Skeletal muscle cell (primary cell): ENCODE measurements around the gene ABRAXAS1.
"Not testable (repeated sequence)": the region's sequence is repeated elsewhere in the genome, so short reads cannot be mapped to it uniquely, and the experiment has no call there.

ENCODE experiments used
- DNase-seq: peaks from one replicate; pipeline ENCODE4 v3.0.0-alpha.2; 2010; ENCODE audit warnings: low read depth
- H3K4me3 ChIP-seq: 2 replicates; pipeline ENCODE4 v1.5.1; 2011; ENCODE audit warnings: low read depth, mild to moderate bottlenecking, control low read depth, low read length, moderate library complexity

ABRAXAS1 gene

DNA sequence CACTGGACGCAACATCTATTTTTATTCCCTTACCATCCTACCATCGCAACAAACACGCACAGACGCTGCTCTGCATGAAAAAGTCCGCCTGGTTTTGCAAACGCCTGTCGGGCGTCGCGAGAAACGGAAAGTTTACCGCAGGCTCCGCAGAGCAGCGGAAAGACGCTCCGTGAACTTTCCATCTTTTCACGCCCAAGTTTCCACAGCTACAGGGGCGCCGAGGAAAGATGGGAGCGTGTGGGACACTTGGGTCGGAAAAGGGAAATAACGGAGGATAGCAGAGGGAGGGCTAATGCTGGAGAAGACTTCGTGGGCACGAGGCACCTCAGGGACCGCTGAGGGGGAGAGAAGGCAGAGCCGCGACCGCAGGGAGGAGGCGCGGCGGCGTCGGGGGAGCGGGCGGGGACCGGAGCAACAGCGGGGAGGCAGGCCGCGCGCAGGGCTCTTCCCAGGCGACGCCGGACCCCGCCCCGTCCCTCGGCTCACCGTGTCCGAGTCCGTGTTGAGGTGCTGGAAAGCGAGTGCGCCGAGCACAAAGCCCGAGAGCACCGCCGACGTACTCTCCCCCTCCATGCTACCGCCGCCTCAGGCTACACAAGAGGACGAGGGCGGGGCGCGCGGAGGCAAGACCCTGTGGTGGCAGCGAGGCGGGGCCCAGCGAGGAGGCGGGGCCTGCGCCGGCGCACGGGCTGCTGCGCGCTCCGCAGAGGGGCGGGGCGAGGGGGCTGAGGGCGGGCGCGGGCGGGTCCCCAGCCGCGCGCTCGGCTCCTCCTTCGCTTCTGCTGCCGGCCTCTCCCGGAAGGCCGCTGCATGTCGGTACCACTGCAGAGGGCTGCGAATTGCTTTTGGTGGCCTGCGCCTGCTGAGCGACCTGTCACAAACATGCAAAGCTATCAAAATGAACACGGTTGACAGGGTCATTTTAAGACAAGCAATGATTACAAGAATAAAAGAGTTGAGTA lies at the start of gene ABRAXAS1:
Gene ABRAXAS1 (minus strand): TSS at position 601 of the 962 bp plus-strand sequence. CDS start 28 bp downstream, at position 573.
- H3K4me3 ChIP-seq, result peak within 1 kb of the TSS; percentile 72
- DNase-seq, result peak; percentile 73

GRCh38 chr4:83527671-83528070 lies 42.8 kb upstream of the ABRAXAS1 start:
- DNase-seq, result no peak
- H3K4me3 ChIP-seq, result no peak overlapping the region

DNA sequence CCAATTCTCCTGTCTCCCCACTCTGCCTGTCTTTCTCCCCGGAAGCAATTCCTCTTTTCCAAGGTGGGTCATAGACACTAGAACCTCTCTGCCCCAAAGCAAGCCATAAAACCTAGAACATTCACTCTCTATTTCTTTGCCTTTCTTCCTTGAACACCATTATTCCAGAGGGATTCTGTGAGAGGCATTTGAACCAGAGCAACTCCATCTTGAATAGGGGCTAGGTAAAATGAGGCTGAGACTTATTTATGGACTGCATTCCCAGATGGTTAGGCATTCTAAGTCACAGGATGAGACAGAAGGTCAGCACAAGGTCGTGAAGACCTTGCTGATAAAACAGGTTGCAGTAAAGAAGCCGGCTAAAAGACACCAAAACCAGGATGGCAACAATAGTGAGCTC lies 37.3 kb upstream of the ABRAXAS1 start:
- no peak for DNase-seq
- H3K4me3 ChIP-seq, result no peak overlapping the region

- H3K4me3 ChIP-seq, result no peak overlapping the region
- DNase-seq, result peak; percentile 42
Measured at GRCh38 chr4:83516042-83516772, 31.3 kb upstream of the ABRAXAS1 start.

DNA sequence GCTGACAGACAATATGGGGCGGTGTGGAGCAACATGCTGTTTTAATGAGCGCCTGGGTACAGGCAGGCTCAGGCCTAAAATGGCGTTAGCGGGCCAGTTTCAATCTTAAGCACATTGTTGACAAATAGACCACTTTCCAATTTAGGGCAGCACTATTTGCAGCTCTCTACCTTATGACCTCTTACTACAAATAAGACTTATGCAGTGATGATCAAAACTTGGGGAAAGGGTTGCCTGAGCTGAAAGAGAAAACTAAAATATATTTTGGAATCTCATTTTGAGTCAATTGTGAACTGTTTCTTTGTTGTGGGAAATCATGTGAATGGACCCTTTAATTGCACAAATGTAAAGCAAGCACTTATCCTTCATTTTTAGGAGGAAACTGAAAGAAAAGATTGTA lies 25.5 kb upstream of the ABRAXAS1 start:
- DNase-seq, result no peak
- H3K4me3 ChIP-seq, result no peak overlapping the region

GRCh38 chr4:83509156-83509585 lies 24.3 kb upstream of the ABRAXAS1 start:
- peak; percentile 12 for DNase-seq

GRCh38 chr4:83504996-83505395 lies 20.1 kb upstream of the ABRAXAS1 start:
- H3K4me3 ChIP-seq, result no peak overlapping the region
- DNase-seq, result no peak

More at GRCh38 chr4:83509156-83509585, 24.3 kb upstream of the ABRAXAS1 start:
- not testable (repeated sequence) for H3K4me3 ChIP-seq

- no peak overlapping the region for H3K4me3 ChIP-seq
- no peak for DNase-seq
Measured at GRCh38 chr4:83504503-83504902, 19.6 kb upstream of the ABRAXAS1 start.

- H3K4me3 ChIP-seq, result no peak overlapping the region
- DNase-seq, result no peak
Measured at GRCh38 chr4:83503974-83504373, 19.1 kb upstream of the ABRAXAS1 start.

- not testable (repeated sequence) for DNase-seq, H3K4me3 ChIP-seq
Measured at GRCh38 chr4:83501671-83502070, 16.8 kb upstream of the ABRAXAS1 start.

- no peak for DNase-seq
- H3K4me3 ChIP-seq, result no peak overlapping the region
Measured at GRCh38 chr4:83498187-83498586, 13.3 kb upstream of the ABRAXAS1 start.

GRCh38 chr4:83496085-83496917 lies 11.4 kb upstream of the ABRAXAS1 start:
- not testable (repeated sequence) for DNase-seq, H3K4me3 ChIP-seq

DNA sequence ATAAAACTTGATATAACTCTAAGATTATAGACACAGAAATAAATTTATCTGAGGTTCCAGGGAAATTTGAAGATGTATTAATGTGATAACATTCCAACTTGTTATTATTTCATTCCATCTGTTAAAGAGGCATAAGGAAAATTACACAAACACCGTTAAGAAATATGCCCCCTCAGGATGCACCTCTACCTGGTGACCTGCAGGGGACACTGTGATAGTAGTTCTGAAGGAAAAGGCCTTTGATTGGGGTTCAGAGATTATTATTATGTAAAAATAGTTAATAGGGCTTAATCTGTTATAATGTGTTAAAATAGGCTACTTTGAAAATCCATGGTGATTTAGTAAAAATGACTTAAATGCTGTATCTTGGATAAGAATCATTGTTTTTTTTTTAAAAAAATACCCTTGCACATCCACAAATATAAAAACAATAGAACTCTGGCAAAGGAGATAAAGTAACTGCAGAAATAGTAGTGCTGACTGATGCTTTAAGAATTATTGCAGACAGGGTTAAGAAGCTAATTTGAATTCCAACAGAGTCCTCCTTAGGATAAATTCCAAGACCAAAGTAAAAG lies 6.1 kb upstream of the ABRAXAS1 start:
- no peak overlapping the region for H3K4me3 ChIP-seq
- no peak for DNase-seq

- no peak for DNase-seq
- no peak overlapping the region for H3K4me3 ChIP-seq
Measured at GRCh38 chr4:83489711-83490326, 4.9 kb upstream of the ABRAXAS1 start.

GRCh38 chr4:83486457-83487129 lies 1.7 kb upstream of the ABRAXAS1 start:
- H3K4me3 ChIP-seq, result no peak overlapping the region
- DNase-seq, result no peak

DNA sequence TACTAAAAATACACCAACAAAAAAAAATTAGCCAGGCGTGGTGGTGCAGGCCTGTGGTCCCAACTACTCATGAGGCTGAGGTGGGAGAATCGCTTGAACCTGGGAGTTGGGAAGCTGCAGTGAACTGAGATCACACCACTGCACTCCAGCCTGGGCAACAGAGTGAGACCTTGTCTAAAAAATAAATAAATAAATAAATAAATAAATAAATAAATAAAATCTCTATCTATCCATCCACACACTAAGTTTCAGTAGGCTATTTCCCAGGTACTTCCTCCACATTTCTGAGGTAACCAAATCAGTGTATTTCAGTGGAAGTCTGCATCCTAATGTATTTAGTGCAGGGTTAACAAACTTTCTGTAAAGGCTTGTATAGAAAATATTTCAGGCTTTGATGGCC lies 10.9 kb downstream of the ABRAXAS1 start:
- no peak overlapping the region for H3K4me3 ChIP-seq
- DNase-seq, result no peak

DNA sequence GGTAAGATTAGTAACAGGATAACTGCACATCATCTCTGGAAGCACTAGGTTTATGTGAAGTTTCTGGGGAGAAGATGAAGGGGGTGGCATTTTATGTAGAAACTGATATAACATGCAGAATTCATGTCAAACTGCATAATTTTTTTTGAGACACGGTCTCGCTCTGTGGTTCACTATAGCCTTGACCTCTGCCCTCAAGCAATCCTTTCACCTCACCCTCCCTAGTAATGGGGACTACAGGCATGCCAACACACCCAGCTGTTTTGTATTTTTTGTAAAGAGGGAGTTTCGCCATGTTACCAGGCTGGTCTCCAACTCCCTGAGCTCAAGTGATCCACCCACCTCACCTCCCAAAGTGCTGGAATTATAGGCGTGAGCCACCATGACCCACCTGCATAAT lies 11.5 kb downstream of the ABRAXAS1 start:
- H3K4me3 ChIP-seq, result no peak overlapping the region
- DNase-seq, result no peak

DNA sequence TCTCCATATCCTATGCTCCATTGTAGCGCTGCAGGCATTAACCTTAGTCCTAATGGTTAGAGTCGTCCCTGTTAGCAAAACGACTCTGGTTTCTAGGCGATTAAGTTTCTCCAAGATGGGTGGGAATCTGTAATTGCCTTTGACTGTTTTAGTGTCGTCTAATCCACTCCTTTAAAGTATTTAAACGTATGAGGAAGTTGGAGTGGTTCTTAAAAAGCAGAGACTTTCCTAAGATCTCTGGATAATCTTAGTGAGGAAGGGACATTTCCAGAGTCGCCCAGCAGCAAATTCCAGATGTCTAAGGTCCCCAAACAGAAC lies 28.8 kb downstream of the ABRAXAS1 start:
- no peak for DNase-seq
- peak overlapping the region; percentile 97 for H3K4me3 ChIP-seq
